Tibial nerve (tissue), 4 donors: ENCODE results near the gene UBA7. TPM values are rescaled to one million over a fixed set of nuclear protein-coding genes. Genes with fewer than 3 reads are reported as not detected.
"Not testable (repeated sequence)": the region's sequence is repeated elsewhere in the genome, so short reads cannot be mapped to it uniquely, and the experiment has no call there.

Experiments
- DNase-seq, 2 donors: peaks; one replicate each; pipeline ENCODE4 v3.0.0-alpha.2; 2019; ENCODE audit warnings: low spot score in 2 of 2
- H3K27ac ChIP-seq, 4 donors: fragments of 200-600 bp; sonication (generic) in 3 of 4; one replicate each; pipeline ENCODE4 v1.5.1; 2017 to 2019; ENCODE audit warnings: mild to moderate bottlenecking in 1 of 4
- H3K27me3 ChIP-seq, 2 donors: fragments of 200-600 bp; sonication (generic) in 1 of 2; one replicate each; pipeline versions ENCODE4 v1.5.1 to v1.6.0; 2017 to 2019
- H3K36me3 ChIP-seq, 3 donors: fragments of 200-600 bp; sonication (generic); one replicate each; pipeline ENCODE4 v1.5.1; 2018 to 2019
- H3K4me1 ChIP-seq, 4 donors: fragments of 200-600 bp; sonication (generic) in 3 of 4; one replicate each; pipeline ENCODE4 v1.5.1; 2017 to 2019
- H3K4me3 ChIP-seq, 4 donors: fragments of 200-600 bp; sonication (generic) in 3 of 4; one replicate each; pipeline ENCODE4 v1.5.1; 2017 to 2019; ENCODE audit warnings: mild to moderate bottlenecking in 1 of 4, moderate library complexity in 1 of 4
- H3K9me3 ChIP-seq, 4 donors: fragments of 200-600 bp; sonication (generic) in 3 of 4; one replicate each; pipeline ENCODE4 v1.5.1; 2017 to 2019
- EP300 ChIP-seq, 2 donors: sonication (generic); formaldehyde crosslinking; IDR thresholded peaks; one replicate each; pipeline ENCODE4 v1.6.1; 2017; ENCODE audit warnings: antibody characterized with exemption in 2 of 2, mild to moderate bottlenecking in 1 of 2
- POLR2A ChIP-seq, 2 donors: fragments of 450-650 bp; IDR thresholded peaks; one replicate each; pipeline ENCODE4 v1.6.1; 2017; ENCODE audit warnings: antibody characterized with exemption in 2 of 2, mild to moderate bottlenecking in 2 of 2, moderate library complexity in 2 of 2
- WGBS, 2 donors: methylation state at CpG; one replicate each; pipeline ENCODE4 v1.1.5; 2018; 5-methylcytosine and 5-hydroxymethylcytosine counted together
- total RNA-seq, 4 donors: library from RNA; depleted of rRNA; stranded (reverse); fragments of >200 nt; gene quantifications; one replicate each; pipeline ENCODE4 v1.1.0, GENCODE V29; 2016
- TF ChIP-seq, protein P1 (sequence below), 5 experiments: fragments of 200-600 bp in 3 of 5; fragments of 450-650 bp in 2 of 5; sonication (generic) in 3 of 5; IDR thresholded peaks; one replicate each; pipeline ENCODE4 v1.5.1; 2016 to 2019; ENCODE audit warnings: antibody characterized with exemption in 5 of 5, mild to moderate bottlenecking in 3 of 5, moderate library complexity in 2 of 5

UBA7 gene
- total RNA-seq, 4 donors from 2014 or later = 47.9 to 68.4 (median 66.9) TPM

- peak overlapping the region in 2 of 4 donors; percentile 96 to 99 for H3K27ac ChIP-seq
- H3K9me3 ChIP-seq = no peaks in the 10 kb centered on the region
- WGBS, 2 donors = 82 to 84% methylated on average over 5 of the region's 5 CpGs
- H3K27me3 ChIP-seq = no peaks in the 10 kb centered on the region
- H3K4me1 ChIP-seq = peaks cover 0 to 37% (median 23%) of the 10 kb centered on the region in 4 donors
- DNase-seq = no peak
- peaks cover 0 to 8% (median 0%) of the 10 kb centered on the region in 3 donors for H3K36me3 ChIP-seq
- H3K4me3 ChIP-seq = no peak overlapping the region
- TF ChIP-seq, protein P1, sequence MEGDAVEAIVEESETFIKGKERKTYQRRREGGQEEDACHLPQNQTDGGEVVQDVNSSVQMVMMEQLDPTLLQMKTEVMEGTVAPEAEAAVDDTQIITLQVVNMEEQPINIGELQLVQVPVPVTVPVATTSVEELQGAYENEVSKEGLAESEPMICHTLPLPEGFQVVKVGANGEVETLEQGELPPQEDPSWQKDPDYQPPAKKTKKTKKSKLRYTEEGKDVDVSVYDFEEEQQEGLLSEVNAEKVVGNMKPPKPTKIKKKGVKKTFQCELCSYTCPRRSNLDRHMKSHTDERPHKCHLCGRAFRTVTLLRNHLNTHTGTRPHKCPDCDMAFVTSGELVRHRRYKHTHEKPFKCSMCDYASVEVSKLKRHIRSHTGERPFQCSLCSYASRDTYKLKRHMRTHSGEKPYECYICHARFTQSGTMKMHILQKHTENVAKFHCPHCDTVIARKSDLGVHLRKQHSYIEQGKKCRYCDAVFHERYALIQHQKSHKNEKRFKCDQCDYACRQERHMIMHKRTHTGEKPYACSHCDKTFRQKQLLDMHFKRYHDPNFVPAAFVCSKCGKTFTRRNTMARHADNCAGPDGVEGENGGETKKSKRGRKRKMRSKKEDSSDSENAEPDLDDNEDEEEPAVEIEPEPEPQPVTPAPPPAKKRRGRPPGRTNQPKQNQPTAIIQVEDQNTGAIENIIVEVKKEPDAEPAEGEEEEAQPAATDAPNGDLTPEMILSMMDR (IDR thresholded peaks at IDR 0.05) = no peak
- TF ChIP-seq POLR2A (IDR thresholded peaks at IDR 0.05) (no peak), EP300 (IDR thresholded peaks at IDR 0.05) (no peak)
Observed at GRCh38 chr3:49787536-49787935, 26.2 kb downstream of the UBA7 start.

- H3K9me3 ChIP-seq = no peaks in the 10 kb centered on the region
- peaks cover 0 to 41% (median 23%) of the 10 kb centered on the region in 4 donors for H3K4me1 ChIP-seq
- 72 to 80% methylated on average over 3 of the region's 3 CpGs for WGBS, 2 donors
- peaks cover 0 to 12% (median 0%) of the 10 kb centered on the region in 3 donors for H3K36me3 ChIP-seq
- peak overlapping the region in 3 of 4 donors; percentile 95 to 97 (median 96) for H3K4me3 ChIP-seq
- TF ChIP-seq, protein P1 (IDR thresholded peaks at IDR 0.05) = no peak
- TF ChIP-seq POLR2A (IDR thresholded peaks at IDR 0.05) (no peak), EP300 (IDR thresholded peaks at IDR 0.05) (no peak)
- peak overlapping the region; percentile 96 to 99 (median 98) for H3K27ac ChIP-seq
- H3K27me3 ChIP-seq = no peaks in the 10 kb centered on the region
- no peak for DNase-seq
Observed at GRCh38 chr3:49787182-49787464, 26.6 kb downstream of the UBA7 start.

DNA sequence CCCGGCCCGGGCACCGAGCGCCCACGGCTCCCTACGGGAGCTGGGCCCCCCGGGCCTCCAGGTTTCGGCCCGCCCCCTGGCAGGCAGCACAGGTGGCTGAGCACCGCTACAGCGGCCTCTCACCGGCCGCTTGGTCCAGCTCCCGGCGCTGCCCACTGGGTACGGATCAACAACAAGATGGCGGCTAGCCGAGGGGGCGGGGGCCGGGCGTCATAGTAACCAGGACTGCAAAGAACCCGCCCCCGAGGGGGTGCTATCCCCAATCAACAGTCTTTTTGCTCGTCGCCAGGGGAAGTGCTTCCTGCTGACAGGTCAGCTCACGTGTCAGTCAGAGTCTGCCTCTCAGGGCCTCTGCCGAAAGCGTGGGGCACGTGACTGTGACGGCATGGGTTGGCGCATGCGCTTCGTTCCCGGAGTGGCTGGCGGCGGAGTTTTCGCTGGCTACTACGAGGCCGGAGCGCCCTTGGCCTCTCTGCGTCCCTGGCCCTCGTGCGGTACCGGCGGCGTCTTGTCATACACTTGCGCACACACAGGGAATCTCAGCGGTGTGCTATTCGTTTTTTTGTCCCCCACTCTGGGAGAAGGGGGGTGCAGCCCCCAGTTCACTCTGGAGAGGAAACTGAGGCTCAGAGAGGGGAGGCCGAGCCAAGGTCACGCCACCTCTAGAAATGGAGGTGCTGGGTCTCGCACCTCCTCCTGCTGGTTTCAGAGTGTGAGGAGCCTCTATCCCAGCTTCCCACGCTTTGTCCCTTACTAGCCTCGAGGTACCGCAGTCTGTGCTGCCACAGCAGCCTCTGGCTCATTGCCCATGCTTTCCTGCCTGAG lies 27.2 kb downstream of the UBA7 start, which contains the start of gene IP6K1:
Gene IP6K1, minus strand, starts transcription at position 186 of the 825 bp plus-strand sequence. CDS start 38,502 bp downstream, outside the sequence.
- Histone ChIP-seq H3K9me3 (no peaks in the 10 kb centered on the region), H3K27ac (peak within 1 kb of the TSS; percentile 96 to 99 (median 98)), H3K4me3 (peak within 1 kb of the TSS; percentile 88 to 97 (median 96)), H3K27me3 (no peaks in the 10 kb centered on the region), H3K36me3 (peaks cover 0 to 17% (median 0%) of the 10 kb centered on the region in 3 donors), H3K4me1 (peaks cover 0 to 46% (median 23%) of the 10 kb centered on the region in 4 donors)
- 6 to 9% methylated on average over 28 to 54 of the region's 55 CpGs for WGBS, 2 donors
- DNase-seq = peak; percentile 100
- TF ChIP-seq, protein P1 (IDR thresholded peaks at IDR 0.05) = peak in 2 of 5 experiments; percentile 49 to 54
- TF ChIP-seq POLR2A (IDR thresholded peaks at IDR 0.05) (peak; percentile 79 to 91), EP300 (IDR thresholded peaks at IDR 0.05) (peak; percentile 92 to 97)

- 1 to 3% methylated on average over 33 to 44 of the region's 50 CpGs for WGBS, 2 donors
- no peak for DNase-seq
- TF ChIP-seq POLR2A (IDR thresholded peaks at IDR 0.05) (no peak), EP300 (IDR thresholded peaks at IDR 0.05) (no peak)
- TF ChIP-seq, protein P1 (IDR thresholded peaks at IDR 0.05) = no peak
- H3K4me3 ChIP-seq = peak overlapping the region; percentile 88 to 97 (median 96)
- H3K4me1 ChIP-seq = peaks cover 0 to 54% (median 24%) of the 10 kb centered on the region in 4 donors
- H3K27me3 ChIP-seq = no peaks in the 10 kb centered on the region
- H3K27ac ChIP-seq = peak overlapping the region; percentile 96 to 99 (median 98)
- peaks cover 0 to 25% (median 0%) of the 10 kb centered on the region in 3 donors for H3K36me3 ChIP-seq
- H3K9me3 ChIP-seq = no peaks in the 10 kb centered on the region
Observed at GRCh38 chr3:49785565-49786356, 28.0 kb downstream of the UBA7 start.

GRCh38 chr3:49782277-49782676 lies 31.5 kb downstream of the UBA7 start:
- H3K27me3 ChIP-seq, H3K27ac ChIP-seq, H3K4me3 ChIP-seq, DNase-seq, H3K9me3 ChIP-seq: not testable (repeated sequence)
- H3K4me1 ChIP-seq = peaks cover 0 to 66% (median 25%) of the 10 kb centered on the region in 4 donors
- 85 to 94% methylated on average over 9 of the region's 9 CpGs for WGBS, 2 donors
- peaks cover 0 to 43% (median 0%) of the 10 kb centered on the region in 3 donors for H3K36me3 ChIP-seq
